GM19452 (cell line): Measurements from ENCODE around the gene TXLNB.
"Not testable (repeated sequence)": the region's sequence is repeated elsewhere in the genome, so short reads cannot be mapped to it uniquely, and the experiment has no call there.

ENCODE experiments used
- ATAC-seq: cut with Tn5 transposase; IDR thresholded peaks from one replicate; pipeline ENCODE4 v1.9.1; 2021; ENCODE audit not compliant: unreplicated experiment

TXLNB gene

DNA sequence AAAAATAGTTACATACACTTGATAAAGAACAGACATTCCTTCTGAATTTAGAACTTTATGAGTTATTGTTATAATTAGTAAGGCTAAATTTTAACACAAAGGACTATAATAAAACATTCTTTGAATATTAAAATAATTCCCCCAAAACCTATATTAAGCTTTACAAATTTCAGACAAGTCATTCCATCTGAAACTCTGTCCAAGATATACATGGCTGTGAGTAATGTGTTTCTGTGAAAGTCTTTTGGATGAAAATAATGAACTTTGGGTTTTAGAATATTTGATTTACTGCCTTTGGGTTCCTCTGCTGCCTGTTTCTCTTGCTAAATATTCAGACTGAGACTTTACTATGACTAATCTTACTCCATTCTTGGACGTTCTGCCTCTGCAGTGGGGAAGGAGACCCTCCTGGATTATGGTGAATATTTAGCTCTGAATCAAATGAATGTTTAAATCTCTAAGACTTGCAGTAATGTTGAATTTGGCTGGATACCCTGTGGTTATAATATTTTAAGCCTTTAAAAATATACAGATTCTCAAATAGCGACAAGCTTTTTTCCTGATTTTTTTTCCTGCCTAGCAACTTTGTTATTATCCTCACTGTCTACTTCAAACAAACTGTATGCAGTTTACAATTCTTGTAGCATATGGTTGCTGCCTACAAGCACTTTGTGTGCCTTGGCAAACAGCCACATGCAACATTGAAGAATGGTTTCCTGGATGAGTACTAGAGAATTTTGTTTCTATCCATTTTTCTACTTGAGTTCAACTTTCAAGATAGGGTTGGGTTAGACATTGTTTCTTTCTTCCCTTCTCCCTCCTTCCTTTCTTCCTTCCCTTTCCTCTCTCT is 51.4 kb downstream of the TXLNB start:
- ATAC-seq = no peak

DNA sequence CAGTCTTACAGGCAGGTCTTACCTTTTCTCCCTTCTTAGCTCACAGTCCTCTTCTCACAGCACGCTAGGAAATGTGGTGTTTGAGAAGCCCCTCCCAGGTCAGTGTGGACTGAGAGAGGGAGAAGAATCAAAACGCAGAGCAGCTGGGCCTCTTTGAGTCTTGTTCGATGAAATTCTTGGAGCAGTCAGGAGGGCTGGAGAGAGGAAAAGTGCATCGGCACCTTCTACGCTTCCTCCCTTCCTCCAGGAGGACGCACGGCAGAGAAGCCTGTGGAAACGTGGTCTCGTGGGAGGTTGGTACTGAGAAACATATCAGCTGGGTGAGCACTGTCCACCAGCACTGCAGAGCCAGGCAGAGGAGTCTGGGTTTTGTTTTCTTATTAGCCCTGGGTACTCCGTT is 52.7 kb downstream of the TXLNB start:
- ATAC-seq = no peak

- no peak for ATAC-seq
Observed at GRCh38 chr6:139236105-139236504, 55.7 kb downstream of the TXLNB start.

- no peak for ATAC-seq
Observed at GRCh38 chr6:139235661-139236060, 56.1 kb downstream of the TXLNB start.

DNA sequence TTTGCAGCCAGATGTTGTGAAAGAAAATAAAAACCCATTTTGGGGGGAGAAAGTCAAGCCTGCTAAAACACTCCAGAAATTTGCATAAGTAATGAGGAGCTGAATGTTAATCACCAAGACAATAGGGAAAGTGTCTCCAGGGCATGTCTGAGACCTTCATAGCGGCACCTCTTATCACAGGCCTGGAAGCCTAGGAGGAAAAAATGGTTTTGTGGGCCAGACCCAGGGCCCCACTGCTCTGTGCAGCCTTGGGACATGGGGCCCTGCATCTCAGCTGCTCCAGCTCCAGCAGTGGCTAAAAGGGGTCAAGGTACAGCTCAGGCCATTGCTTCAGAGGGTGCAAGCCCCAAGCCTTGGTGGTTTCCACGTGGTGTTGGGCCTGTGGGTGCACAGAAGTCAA is 57.6 kb downstream of the TXLNB start:
- not testable (repeated sequence) for ATAC-seq

- ATAC-seq = no peak
Observed at GRCh38 chr6:139231206-139231605, 60.6 kb downstream of the TXLNB start.

DNA sequence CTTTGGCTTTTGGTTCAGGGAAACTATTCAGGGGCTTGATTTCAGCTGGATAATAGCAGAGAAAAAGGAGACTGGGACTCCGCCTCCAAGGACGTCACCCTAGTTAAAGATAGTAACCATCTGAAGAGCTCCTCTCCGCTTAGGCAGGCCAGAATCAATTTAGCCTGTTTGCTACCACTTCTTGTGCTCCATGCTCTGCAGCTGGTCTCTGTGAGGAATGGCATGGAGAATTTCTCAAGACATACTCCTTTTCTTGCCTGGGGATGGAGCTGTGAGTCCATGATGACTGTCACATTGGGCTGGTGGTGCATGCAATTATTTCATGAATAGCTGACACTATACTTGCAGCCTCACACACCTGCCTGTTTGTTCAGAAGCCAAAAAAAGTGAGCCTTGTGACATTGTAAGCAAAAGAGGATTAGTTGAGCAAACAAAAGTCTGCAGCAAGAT is 61.4 kb downstream of the TXLNB start:
- no peak for ATAC-seq

GRCh38 chr6:139228387-139228786 is 63.4 kb downstream of the TXLNB start:
- not testable (repeated sequence) for ATAC-seq

GRCh38 chr6:139219746-139220145 is 72.1 kb downstream of the TXLNB start:
- no peak for ATAC-seq

GRCh38 chr6:139219271-139219729 is 72.5 kb downstream of the TXLNB start:
- ATAC-seq = peak; percentile 100

DNA sequence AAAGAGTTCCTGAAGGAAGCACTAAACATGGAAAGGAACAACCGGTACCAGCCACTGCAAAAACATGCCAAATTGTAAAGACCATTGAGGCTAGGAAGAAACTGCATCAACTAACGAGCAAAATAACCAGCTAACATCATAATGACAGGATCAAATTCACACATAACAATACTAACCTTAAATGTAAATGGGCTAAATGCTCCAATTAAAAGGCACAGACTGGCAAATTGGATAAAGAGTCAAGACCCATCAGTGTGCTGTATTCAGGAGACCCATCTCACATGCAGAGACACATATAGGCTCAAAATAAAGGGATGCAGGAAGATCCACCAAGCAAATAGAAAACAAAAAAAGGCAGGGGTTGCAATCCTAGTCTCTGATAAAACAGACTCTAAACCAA is 79.3 kb downstream of the TXLNB start:
- not testable (repeated sequence) for ATAC-seq

DNA sequence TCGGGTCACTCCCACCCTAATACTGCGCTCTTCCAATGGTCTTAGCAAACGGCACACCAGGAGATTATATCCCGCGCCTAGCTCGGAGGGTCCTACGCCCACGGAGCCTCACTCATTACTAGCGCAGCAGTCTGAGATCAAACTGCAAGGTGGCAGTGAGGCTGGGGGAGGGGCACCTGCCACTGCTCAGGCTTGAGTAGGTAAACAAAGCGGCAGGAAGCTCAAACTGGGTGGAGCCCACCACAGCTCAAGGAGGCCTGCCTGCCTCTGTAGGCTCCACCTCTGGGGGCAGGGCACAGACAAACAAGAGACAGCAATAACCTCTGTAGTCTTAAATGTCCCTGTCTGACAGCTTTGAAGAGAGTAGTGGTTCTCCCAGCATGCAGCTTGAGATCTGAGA is 81.0 kb downstream of the TXLNB start:
- ATAC-seq = not testable (repeated sequence)

- ATAC-seq = no peak
Observed at GRCh38 chr6:139205843-139206242, 86.0 kb downstream of the TXLNB start.

DNA sequence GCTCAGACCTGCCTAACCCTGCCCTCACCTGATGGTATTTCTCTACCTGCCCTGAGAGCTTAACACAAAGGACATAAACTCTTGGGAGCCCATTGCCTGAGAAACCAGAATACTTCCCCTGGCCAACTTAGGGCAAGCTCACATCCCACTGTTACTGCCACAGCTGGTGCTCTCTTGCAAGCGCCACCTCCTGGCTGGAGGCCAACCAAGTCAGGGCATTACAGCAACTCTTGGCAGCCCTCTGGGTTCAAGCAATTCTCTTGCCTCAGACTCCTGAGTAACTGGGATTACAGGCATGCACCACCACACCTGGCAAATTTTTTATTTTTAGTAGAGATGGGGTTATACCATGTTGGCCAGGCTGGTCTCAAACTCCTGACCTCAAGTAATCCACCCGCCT is 86.8 kb downstream of the TXLNB start:
- ATAC-seq = no peak

- no peak for ATAC-seq
Observed at GRCh38 chr6:139201378-139201777, 90.4 kb downstream of the TXLNB start.

- ATAC-seq = no peak
Observed at GRCh38 chr6:139198529-139199288, 93.1 kb downstream of the TXLNB start.

- ATAC-seq = no peak
Observed at GRCh38 chr6:139194740-139195139, 97.1 kb downstream of the TXLNB start.
